Femur (tissue), 1 donor: Measurements from ENCODE around the gene GPBP1L1.
"Not testable (repeated sequence)": the region's sequence is repeated elsewhere in the genome, so short reads cannot be mapped to it uniquely, and the experiment has no call there.

Experiments
- DNase-seq: peaks from one replicate; pipeline ENCODE4 v3.0.0-alpha.2; 2017

Gene GPBP1L1

GRCh38 chr1:45629035-45629434 lies 57.3 kb downstream of the GPBP1L1 start:
- DNase-seq: no peak

GRCh38 chr1:45623972-45624371 lies 62.4 kb downstream of the GPBP1L1 start, which contains the start of gene CCDC17:
Gene CCDC17 (minus strand): TSS chr1:45624054. CDS start chr1:45623909, 145 bp downstream.
- no peak for DNase-seq

- peak; percentile 36 for DNase-seq
Observed at GRCh38 chr1:45622524-45623394, 63.6 kb downstream of the GPBP1L1 start.

GRCh38 chr1:45621895-45622523 lies 64.3 kb downstream of the GPBP1L1 start:
- no peak for DNase-seq

GRCh38 chr1:45621501-45621836 lies 64.9 kb downstream of the GPBP1L1 start:
- no peak for DNase-seq

- no peak for DNase-seq
Observed at GRCh38 chr1:45620588-45621500, 65.5 kb downstream of the GPBP1L1 start.

GRCh38 chr1:45619149-45619921 lies 67.0 kb downstream of the GPBP1L1 start:
- no peak for DNase-seq

- no peak for DNase-seq
Observed at GRCh38 chr1:45617618-45618017, 68.7 kb downstream of the GPBP1L1 start.

GRCh38 chr1:45615885-45616284 lies 70.4 kb downstream of the GPBP1L1 start:
- DNase-seq: no peak

- no peak for DNase-seq
Observed at GRCh38 chr1:45612941-45613579, 73.3 kb downstream of the GPBP1L1 start.

- DNase-seq: no peak
Observed at GRCh38 chr1:45610589-45611226, 75.6 kb downstream of the GPBP1L1 start.

GRCh38 chr1:45608175-45609156 lies 77.9 kb downstream of the GPBP1L1 start:
- no peak for DNase-seq

- no peak for DNase-seq
Observed at GRCh38 chr1:45607404-45608074, 78.8 kb downstream of the GPBP1L1 start.

GRCh38 chr1:45604239-45604638 lies 82.1 kb downstream of the GPBP1L1 start:
- DNase-seq: no peak

GRCh38 chr1:45596765-45597164 lies 89.6 kb downstream of the GPBP1L1 start:
- DNase-seq: not testable (repeated sequence)

- no peak for DNase-seq
Observed at GRCh38 chr1:45594412-45594811, 91.9 kb downstream of the GPBP1L1 start.

GRCh38 chr1:45589861-45590260 lies 96.5 kb downstream of the GPBP1L1 start:
- no peak for DNase-seq

- no peak for DNase-seq
Observed at GRCh38 chr1:45586769-45587168, 99.6 kb downstream of the GPBP1L1 start.

- no peak for DNase-seq
Observed at GRCh38 chr1:45585496-45586075, 100.7 kb downstream of the GPBP1L1 start.
